PC-9 (cell line): ENCODE data around the gene FOXP2. TPM values are rescaled to one million over a fixed set of nuclear protein-coding genes. Genes with fewer than 3 reads are reported as not detected.

Experiments
- BruUV-seq: library from RNA; stranded (reverse); fragments of 400-500 nt; replicated peaks from 2 replicates; lab custom pipeline; 2021; lab: Mats Ljungman, UMichigan
- CTCF ChIA-PET: fragments of 300-600 bp; sonication (Branson Sonifier 250); formaldehyde crosslinking; loops from one replicate; lab custom pipeline; 2022; ENCODE audit warnings: antibody characterized with exemption; lab: Charles Lee
- POLR2A ChIA-PET: fragments of 300-600 bp; sonication (Branson Sonifier 250); formaldehyde crosslinking; loops from one replicate; lab custom pipeline; 2022; ENCODE audit warnings: antibody characterized with exemption; ENCODE audit not compliant: unreplicated experiment; lab: Charles Lee
- DNase-seq, 2 experiments: peaks; one replicate each; pipeline versions ENCODE4 v3.0.0 to v3.0.0-alpha.2; 2015 to 2022; ENCODE audit warnings: mixed read lengths in 1 of 2
- H2AFZ ChIP-seq: fragments of 200-600 bp; sonication (generic); 2 replicates; pipeline ENCODE4 v1.8.1; 2017; ENCODE audit warnings: antibody characterized with exemption
- H3F3A ChIP-seq: fragments of 200-600 bp; sonication (generic); 2 replicates; pipeline ENCODE4 v1.8.1; 2017; ENCODE audit warnings: antibody characterized with exemption, mild to moderate bottlenecking, low read depth; ENCODE audit not compliant: insufficient read depth
- H3K27ac ChIP-seq: fragments of 200-600 bp; sonication (generic); 2 replicates; pipeline ENCODE4 v1.6.1; 2016; ENCODE audit warnings: mixed run types
- H3K27me3 ChIP-seq: fragments of 200-600 bp; sonication (generic); 2 replicates; pipeline ENCODE4 v1.6.1; 2016; ENCODE audit warnings: low read depth, mixed run types; ENCODE audit not compliant: insufficient read depth
- H3K36me3 ChIP-seq: fragments of 200-600 bp; sonication (generic); 2 replicates; pipeline ENCODE4 v1.6.1; 2016; ENCODE audit warnings: low read depth, mixed run types
- H3K4me1 ChIP-seq: fragments of 200-600 bp; sonication (generic); replicated peaks from 2 replicates; pipeline ENCODE4 v1.6.1; 2016; ENCODE audit warnings: mixed run types; ENCODE audit not compliant: insufficient read depth
- H3K4me2 ChIP-seq: fragments of 200-600 bp; sonication (generic); 2 replicates; pipeline ENCODE4 v1.6.1; 2017; ENCODE audit warnings: mixed run types
- H3K4me3 ChIP-seq: fragments of 200-600 bp; sonication (generic); 2 replicates; pipeline ENCODE4 v1.6.1; 2016; ENCODE audit warnings: mixed run types
- H3K79me2 ChIP-seq: fragments of 200-600 bp; sonication (generic); 2 replicates; pipeline ENCODE4 v1.6.1; 2017; ENCODE audit warnings: low read depth, mixed run types
- H3K9me2 ChIP-seq: fragments of 200-600 bp; sonication (generic); 2 replicates; pipeline ENCODE4 v1.8.1; 2017; ENCODE audit warnings: mild to moderate bottlenecking; ENCODE audit not compliant: insufficient read depth
- H3K9me3 ChIP-seq: fragments of 200-600 bp; sonication (generic); 2 replicates; pipeline ENCODE4 v1.8.1; 2016; ENCODE audit warnings: low read depth; ENCODE audit not compliant: insufficient read depth
- H4K20me1 ChIP-seq: fragments of 200-600 bp; sonication (generic); 2 replicates; pipeline ENCODE4 v1.8.1; 2017; ENCODE audit not compliant: insufficient read depth
- CTCF ChIP-seq: fragments of 200-600 bp; sonication (generic); conservative IDR thresholded peaks from 2 replicates; pipeline ENCODE4 v1.6.1; 2017; ENCODE audit warnings: mixed run types, antibody characterized with exemption, mild to moderate bottlenecking, moderate library complexity
- EZH2 ChIP-seq: fragments of 200-600 bp; sonication (generic); IDR thresholded peaks from 2 replicates; pipeline ENCODE4 v1.8.0; 2017; ENCODE audit warnings: antibody characterized with exemption, low read depth
- intact Hi-C: fragments of 100-400 bp; cut with micrococcal nuclease; formaldehyde crosslinking; loops from one replicate; pipeline ENCODE4 v1.10.0; 2022; ENCODE audit not compliant: unreplicated experiment
- total RNA-seq: library from RNA; stranded (reverse); gene quantifications from 2 replicates; pipeline ENCODE4 v1.2.3, GENCODE V29; 2021

The FOXP2 gene
- total RNA-seq, 1 experiment from 2014 or later, result 1.2 TPM

GRCh38 chr7:114653364-114654088 lies 238.9 kb downstream of the FOXP2 start:
- no peaks in the 10 kb centered on the region for H3K4me1 ChIP-seq
- ChIA-PET POLR2A (no interaction called here), CTCF (no interaction called here)
- H3K4me3 ChIP-seq, result no peak overlapping the region
- no peak for DNase-seq
- H3K4me2 ChIP-seq, result no peak overlapping the region
- no peak overlapping the region for H3K27ac ChIP-seq
- no TSS peak for BruUV-seq
- no peaks in the 10 kb centered on the region for H3K79me2 ChIP-seq
- no peaks in the 10 kb centered on the region for H4K20me1 ChIP-seq
- no peaks in the 10 kb centered on the region for H3F3A ChIP-seq
- no peak for TF ChIP-seq EZH2
- TF ChIP-seq CTCF, result no peak
- H2AFZ ChIP-seq, result 0 out of 2 replicates have a peak overlapping the region, but pooled peaks have one; percentile 36
- no peaks in the 10 kb centered on the region for H3K9me3 ChIP-seq
- no peaks in the 10 kb centered on the region for H3K36me3 ChIP-seq
- intact Hi-C loops, result no loop called here
- no peaks in the 10 kb centered on the region for H3K27me3 ChIP-seq
- no peaks in the 10 kb centered on the region for H3K9me2 ChIP-seq

GRCh38 chr7:114656466-114656865 lies 241.9 kb downstream of the FOXP2 start:
- Histone ChIP-seq H3K27me3 (no peaks in the 10 kb centered on the region), H4K20me1 (no peaks in the 10 kb centered on the region), H3K9me3 (no peaks in the 10 kb centered on the region), H3K27ac (no peak overlapping the region), H3F3A (no peaks in the 10 kb centered on the region), H2AFZ (no peak overlapping the region), H3K4me3 (no peak overlapping the region), H3K9me2 (no peaks in the 10 kb centered on the region), H3K79me2 (no peaks in the 10 kb centered on the region), H3K4me1 (no peaks in the 10 kb centered on the region), H3K4me2 (no peak overlapping the region), H3K36me3 (no peaks in the 10 kb centered on the region)
- DNase-seq, result no peak
- intact Hi-C loops, result no loop called here
- TF ChIP-seq CTCF (no peak), EZH2 (no peak)
- CTCF ChIA-PET, result no interaction called here
- POLR2A ChIA-PET, result no interaction called here
- BruUV-seq, result no TSS peak

GRCh38 chr7:114657279-114657678 lies 242.7 kb downstream of the FOXP2 start:
- H3F3A ChIP-seq, result no peaks in the 10 kb centered on the region
- DNase-seq, result no peak
- no peaks in the 10 kb centered on the region for H3K9me2 ChIP-seq
- H3K79me2 ChIP-seq, result no peaks in the 10 kb centered on the region
- no TSS peak for BruUV-seq
- TF ChIP-seq EZH2 (no peak), CTCF (no peak)
- H3K27me3 ChIP-seq, result no peaks in the 10 kb centered on the region
- intact Hi-C loops, result no loop called here
- H3K27ac ChIP-seq, result no peak overlapping the region
- ChIA-PET POLR2A (no interaction called here), CTCF (interaction anchor here (0.5 kb wide), 1 partner anchor 277 kb away, joined by 3 read pairs; no protein-coding TSS in a partner anchor)
- H3K4me3 ChIP-seq, result no peak overlapping the region
- no peaks in the 10 kb centered on the region for H4K20me1 ChIP-seq
- no peaks in the 10 kb centered on the region for H3K36me3 ChIP-seq
- no peaks in the 10 kb centered on the region for H3K4me1 ChIP-seq
- H3K9me3 ChIP-seq, result no peaks in the 10 kb centered on the region
- no peak overlapping the region for H3K4me2 ChIP-seq
- no peak overlapping the region for H2AFZ ChIP-seq
